ENCODE data around the gene RIMBP3C. TPM values are rescaled to one million over a fixed set of nuclear protein-coding genes. Genes with fewer than 3 reads are reported as not detected.

RIMBP3C gene
- total and polyA plus RNA-seq, 2 of the 8 experiments (the other 6 are each of a cell fraction or from before 2014, with no cell fraction given): 0.08 TPM; not detected in 1

DNA sequence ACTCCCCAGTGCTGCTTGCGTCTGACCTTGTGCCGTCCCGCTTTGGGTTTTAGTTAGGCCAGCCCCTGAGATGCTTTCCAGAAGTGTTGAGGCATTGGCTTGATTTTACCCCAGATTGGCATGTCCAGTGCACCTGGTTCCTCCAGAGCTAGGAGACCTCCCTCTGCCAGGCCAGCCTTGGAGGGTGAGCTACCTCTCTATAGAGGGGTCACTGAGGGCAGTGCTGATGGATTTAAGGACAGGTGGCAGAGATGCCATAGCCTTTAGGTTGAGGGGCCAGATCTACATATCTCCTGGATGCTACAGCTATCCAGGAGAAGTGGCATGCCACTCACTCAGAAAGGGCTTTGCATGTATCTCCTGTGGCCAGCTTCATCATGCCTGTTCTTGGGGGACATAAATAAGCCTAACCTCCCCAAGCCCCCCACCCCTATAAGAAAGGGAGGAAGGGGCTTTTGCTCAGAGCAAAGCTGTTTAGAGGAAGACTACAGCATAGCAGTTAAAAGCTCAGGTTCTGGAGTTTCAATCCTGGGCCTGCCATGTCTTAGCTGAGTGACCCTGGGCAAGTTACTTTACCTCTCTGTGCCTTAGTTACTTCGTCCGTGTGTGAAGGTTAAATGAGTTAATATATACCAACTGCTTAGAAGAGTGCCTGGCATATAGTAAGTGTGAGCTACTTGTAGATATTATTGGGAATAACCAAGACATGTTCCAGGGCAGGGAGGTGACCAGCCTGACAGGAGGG lies 22.7 kb upstream of the RIMBP3C start (continued):
- TF ChIP-seq EZH2 (IDR thresholded peaks at IDR 0.05; ENCODE audit: low read depth, low read length, severe bottlenecking): no peak
- no peak for TF ChIP-seq SP4 (IDR thresholded peaks at IDR 0.05; ENCODE audit: low read length)
- TF ChIP-seq, protein P1, sequence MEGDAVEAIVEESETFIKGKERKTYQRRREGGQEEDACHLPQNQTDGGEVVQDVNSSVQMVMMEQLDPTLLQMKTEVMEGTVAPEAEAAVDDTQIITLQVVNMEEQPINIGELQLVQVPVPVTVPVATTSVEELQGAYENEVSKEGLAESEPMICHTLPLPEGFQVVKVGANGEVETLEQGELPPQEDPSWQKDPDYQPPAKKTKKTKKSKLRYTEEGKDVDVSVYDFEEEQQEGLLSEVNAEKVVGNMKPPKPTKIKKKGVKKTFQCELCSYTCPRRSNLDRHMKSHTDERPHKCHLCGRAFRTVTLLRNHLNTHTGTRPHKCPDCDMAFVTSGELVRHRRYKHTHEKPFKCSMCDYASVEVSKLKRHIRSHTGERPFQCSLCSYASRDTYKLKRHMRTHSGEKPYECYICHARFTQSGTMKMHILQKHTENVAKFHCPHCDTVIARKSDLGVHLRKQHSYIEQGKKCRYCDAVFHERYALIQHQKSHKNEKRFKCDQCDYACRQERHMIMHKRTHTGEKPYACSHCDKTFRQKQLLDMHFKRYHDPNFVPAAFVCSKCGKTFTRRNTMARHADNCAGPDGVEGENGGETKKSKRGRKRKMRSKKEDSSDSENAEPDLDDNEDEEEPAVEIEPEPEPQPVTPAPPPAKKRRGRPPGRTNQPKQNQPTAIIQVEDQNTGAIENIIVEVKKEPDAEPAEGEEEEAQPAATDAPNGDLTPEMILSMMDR (IDR thresholded peaks at IDR 0.05; ENCODE audit: control extremely low read depth in 1 of 3, insufficient read depth in 1 of 3, low read depth in 1 of 3, low read length in 3 of 3): no peak
